GM19463 (cell line): ENCODE measurements around the gene KCTD13.
"Not testable (repeated sequence)": the region's sequence is repeated elsewhere in the genome, so short reads cannot be mapped to it uniquely, and the experiment has no call there.

Experiments used
- ATAC-seq: cut with Tn5 transposase; IDR thresholded peaks from one replicate; pipeline ENCODE4 v1.9.1; 2021; ENCODE audit warnings: mild to moderate bottlenecking, moderate library complexity; ENCODE audit not compliant: unreplicated experiment

KCTD13 gene, protein sequence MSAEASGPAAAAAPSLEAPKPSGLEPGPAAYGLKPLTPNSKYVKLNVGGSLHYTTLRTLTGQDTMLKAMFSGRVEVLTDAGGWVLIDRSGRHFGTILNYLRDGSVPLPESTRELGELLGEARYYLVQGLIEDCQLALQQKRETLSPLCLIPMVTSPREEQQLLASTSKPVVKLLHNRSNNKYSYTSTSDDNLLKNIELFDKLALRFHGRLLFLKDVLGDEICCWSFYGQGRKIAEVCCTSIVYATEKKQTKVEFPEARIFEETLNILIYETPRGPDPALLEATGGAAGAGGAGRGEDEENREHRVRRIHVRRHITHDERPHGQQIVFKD

DNA sequence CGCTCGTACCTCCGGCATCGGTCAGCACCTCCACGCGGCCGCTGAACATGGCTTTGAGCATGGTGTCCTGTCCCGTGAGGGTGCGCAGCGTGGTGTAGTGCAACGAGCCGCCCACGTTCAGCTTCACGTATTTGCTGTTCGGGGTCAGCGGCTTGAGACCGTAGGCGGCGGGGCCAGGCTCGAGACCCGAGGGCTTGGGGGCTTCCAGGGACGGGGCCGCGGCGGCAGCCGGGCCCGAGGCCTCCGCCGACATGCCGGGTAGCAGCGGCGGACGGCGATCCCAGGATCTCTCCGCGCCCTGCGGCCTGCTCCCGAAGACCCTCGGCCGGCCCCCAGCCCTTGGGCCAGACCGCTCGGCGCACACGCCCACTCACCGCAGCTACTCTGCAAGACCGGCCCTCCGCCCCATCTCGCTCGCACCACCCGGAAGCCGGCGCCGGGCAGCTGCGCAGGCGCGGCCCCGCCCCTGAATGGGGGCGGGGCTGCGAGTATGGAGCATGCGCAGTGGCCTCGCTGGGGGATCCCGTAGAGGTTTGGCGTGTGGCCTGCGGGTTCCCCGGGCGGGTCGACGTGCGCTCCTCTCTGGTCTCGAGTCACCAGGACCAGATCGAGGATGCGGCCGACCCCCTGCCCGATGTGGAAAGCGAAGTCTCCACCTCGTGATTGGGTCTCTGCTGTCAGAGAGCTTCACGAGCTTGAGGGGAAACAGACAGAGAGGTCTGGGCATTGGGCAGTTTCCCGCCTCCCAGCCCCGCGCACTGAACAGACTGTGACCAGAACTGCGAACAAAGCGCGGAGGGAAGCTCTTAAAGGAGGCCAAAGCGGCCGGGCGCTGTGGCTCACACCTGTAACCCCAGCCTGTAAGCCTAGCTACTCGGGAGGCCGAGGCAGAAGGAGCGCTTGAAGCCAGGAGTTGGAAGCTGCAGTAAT is at the start of gene KCTD13:
Gene KCTD13 (minus strand): TSS at position 446 of the 930 bp plus-strand sequence. CDS start 193 bp downstream, at position 253.
- ATAC-seq: peak; percentile 85

DNA sequence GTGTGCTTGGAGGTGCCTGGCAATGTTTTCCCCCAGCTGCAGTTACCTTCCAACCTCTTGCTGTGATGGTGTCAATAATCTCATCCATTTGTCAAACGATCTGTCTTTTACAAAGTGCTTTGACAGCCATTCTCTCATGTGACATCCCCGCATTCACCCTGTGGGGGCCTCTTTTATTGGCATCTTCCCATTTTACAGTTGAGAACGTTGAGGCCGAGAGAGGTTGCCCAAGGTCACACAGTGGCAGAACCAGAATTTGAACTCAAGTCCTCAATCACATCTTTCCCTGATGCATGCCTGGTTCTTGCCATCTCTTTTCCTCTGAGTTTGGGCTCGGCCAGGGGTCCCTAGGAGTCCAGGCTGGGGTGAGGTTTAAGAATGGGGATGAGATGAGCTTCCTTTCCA is 49.1 kb upstream of the KCTD13 start:
- no peak for ATAC-seq

DNA sequence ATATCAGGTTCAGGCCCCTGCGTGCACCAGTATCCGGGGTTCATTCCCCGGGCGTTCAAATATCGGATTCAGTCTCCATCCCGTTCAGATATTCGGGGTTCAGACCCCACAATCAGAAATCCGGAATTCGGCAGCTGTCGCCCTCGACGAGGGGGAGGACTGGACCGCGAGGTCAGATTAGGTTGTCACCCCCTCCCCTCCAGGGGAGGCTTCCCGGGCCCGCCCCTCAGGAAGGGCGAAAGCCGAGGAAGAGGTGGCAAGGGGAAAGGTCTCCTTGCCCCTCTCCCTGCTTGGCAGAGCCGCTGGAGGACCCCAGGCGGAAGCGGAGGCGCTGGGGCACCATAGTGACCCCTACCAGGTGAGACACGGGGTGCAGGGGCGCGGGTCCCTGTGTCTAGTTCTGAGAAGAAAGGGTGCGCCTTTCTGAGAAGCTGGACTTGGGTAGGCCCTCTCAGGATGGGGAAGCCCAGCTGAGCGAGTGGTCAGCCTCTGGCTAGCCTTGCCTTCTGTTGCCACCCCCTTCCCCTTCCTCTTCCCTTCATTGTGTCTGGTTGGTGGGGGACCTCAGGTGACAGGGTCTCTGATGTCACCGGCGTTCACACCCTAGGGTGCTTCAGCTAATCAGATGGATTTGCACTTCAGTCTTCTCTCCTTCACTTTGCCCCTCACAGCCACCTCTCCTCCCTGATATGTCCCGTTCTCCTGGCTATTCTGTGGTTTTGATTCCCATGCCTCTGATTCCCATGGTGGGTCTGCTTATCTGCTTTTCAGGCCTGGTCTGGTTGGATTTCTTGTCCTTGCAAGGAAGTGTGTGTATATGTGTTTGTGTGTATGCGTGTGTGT is 48.5 kb upstream of the KCTD13 start:
- no peak for ATAC-seq

DNA sequence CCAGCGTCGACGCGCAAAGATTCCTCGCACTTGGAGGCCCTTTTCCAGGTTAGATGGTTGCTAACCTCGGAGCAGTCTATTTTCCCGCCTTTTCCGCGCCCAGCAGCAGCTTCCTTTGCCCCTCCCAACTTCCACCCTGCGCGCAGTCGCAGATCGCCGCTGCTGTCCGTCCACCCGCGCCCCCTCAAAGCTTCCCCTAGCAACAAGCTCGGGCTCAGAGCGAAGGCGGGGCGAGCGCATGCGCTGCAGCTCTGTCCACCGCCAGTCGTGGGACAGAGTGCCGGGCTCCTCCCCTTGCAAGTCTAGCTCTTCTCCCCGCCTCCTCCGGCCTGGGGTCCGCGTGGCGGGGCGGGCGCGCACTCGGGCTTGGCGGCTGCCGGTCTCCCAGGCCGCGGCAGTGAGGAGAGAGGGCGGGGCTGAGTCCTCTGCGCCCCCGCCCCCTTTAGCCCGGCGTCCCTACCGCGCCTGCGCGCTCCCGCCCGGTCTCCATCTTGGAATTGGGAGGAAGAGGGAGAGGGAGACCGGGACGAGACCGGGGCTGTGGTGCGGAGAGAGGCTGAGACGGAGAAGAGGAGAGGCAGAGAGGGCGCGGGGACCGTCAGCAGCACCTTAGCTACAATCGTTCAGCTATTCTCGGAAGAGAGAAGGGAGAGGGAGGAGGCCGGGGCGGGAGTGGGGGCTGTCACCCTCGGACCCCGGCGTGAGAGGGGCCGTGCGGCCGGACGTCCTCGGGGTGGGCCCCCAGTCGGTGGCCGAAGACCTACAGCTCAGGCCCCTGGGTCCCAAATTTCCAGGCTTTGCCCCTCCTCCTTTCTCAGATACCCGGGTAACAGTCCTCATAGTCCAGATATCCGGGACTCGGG is 47.6 kb upstream of the KCTD13 start, which contains the start of gene TAOK2:
Gene TAOK2 (plus strand): TSS at position 485 of the 863 bp plus-strand sequence. CDS start 3,905 bp downstream, outside the sequence.
- ATAC-seq: peak; percentile 87

DNA sequence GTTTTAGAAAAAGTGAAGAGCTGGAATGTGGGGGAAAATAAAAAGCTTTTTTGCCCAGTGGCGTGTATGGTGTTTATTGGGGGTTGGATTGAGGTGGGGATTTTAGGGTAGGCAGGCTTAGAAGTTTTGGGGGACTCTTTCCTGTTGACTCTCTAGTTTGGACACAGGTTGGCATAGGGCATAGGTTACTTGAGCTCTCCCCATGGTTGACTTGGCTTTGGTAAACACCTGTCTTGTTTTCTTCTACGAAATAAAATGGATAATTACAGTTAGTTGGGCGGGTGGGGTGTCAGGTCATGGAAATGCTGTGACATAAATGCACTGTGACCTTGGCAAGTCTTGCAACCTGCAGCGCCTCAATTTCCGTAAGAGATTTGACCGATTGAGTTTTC is 47.0 kb upstream of the KCTD13 start:
- no peak for ATAC-seq

DNA sequence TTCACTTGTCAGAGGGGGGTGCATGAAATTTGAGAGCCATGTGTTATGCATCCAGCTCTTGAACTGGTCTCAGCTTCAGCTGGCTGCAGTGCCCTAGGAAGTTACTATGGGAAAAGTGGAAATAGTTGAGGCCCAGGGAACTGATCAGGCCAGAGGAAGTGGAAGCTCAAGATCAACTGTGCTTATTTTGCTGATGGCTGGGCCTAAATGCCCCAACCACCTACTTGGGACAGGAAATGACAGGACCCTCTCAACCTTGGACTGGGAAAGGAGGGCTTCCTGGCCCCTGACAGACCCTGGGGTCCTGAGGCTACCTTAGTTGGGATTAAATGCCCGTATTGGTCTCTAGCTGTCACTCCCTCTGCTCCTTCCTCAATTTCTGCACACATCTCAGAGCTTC is 46.5 kb upstream of the KCTD13 start:
- no peak for ATAC-seq

DNA sequence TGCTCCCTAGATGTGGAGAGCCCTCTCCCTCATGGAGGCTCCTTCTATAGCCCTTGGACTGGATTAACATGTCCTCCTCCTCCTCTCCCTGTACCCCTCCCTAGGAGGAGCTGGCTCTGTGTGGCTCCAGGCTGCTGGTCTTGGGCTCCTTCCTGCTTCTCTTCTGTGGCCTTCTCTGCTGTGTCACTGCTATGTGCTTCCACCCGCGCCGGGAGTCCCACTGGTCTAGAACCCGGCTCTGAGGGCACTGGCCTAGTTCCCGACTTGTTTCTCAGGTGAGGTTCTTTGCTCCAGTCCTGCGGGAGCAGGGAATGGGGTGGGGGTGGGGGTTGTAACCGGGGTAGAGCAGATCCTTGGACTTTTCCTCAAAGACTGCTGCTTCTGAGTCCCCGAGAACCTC is 45.3 kb upstream of the KCTD13 start:
- ATAC-seq: no peak

DNA sequence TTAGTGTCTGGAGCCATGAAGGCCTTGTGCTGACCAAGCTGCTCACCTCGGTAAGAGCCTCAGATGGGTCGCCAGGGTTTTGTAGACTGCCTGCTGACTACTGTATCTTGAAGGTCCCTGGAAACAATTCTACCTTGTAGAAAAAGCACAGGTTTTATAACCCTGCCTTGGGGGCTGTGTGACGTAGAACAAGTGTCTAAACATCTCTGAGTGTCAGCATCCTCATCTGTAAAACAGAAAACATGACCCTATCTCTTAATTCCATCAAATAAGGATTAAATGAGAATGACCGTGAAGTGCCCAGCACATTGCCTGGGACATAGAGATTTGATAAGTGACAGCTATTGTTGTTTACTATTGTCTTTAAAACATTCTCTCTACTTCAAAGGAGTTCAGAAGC is 42.2 kb upstream of the KCTD13 start:
- no peak for ATAC-seq

DNA sequence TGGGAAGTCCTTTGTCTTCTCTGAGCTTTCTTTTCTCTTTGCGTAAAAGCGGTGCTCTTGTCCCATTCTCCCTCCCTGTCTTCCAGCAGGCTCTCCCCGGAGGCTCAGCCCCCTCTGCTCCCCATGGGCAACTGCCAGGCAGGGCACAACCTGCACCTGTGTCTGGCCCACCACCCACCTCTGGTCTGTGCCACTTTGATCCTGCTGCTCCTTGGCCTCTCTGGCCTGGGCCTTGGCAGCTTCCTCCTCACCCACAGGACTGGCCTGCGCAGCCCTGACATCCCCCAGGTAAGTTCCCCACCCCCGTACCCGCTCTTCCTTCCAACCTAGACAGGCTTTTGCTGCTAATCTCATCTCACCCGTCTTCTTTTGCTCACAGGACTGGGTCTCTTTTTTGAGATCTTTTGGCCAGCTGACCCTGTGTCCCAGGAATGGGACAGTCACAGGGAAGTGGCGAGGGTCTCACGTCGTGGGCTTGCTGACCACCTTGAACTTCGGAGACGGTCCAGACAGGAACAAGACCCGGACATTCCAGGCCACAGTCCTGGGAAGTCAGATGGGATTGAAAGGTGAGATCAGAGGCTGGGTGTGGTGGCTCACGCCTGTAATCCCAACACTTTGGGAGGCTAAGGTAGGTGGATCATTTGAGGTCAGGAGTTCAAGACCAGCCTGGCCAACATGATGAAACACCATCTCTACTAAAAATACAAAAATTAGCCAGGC is 37.2 kb upstream of the KCTD13 start:
- ATAC-seq: no peak

DNA sequence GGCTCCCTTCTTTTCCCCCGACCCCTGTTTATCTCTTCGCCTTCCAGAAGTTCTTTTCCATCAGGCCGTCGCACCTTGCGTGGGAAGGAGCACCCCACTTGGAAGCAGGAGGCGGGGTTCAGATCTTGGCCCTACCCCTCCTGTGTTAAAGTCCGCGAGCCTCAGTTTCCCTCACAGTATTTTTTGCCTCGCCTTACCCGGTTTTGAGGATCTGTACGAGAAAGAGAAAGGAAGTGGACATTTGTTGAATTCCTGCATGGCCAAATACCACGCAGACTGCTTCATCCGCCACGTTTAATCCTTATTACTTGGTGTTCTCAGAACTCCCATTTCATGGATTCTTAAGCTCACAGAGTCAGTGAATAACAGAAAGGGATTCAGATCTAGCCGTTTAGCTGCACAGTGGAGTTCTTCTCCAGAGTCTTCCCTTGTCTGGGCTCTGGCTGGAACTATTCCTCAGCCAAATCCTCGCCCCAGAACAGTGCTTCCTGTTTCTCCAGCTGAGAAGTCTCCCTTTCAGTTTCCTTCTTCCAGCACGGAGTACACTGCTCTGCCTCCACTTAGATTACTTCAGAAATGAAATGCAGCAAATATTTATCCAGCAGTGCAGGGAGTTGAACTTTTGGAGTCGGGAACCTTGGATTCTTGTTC is 36.4 kb upstream of the KCTD13 start:
- no peak for ATAC-seq

DNA sequence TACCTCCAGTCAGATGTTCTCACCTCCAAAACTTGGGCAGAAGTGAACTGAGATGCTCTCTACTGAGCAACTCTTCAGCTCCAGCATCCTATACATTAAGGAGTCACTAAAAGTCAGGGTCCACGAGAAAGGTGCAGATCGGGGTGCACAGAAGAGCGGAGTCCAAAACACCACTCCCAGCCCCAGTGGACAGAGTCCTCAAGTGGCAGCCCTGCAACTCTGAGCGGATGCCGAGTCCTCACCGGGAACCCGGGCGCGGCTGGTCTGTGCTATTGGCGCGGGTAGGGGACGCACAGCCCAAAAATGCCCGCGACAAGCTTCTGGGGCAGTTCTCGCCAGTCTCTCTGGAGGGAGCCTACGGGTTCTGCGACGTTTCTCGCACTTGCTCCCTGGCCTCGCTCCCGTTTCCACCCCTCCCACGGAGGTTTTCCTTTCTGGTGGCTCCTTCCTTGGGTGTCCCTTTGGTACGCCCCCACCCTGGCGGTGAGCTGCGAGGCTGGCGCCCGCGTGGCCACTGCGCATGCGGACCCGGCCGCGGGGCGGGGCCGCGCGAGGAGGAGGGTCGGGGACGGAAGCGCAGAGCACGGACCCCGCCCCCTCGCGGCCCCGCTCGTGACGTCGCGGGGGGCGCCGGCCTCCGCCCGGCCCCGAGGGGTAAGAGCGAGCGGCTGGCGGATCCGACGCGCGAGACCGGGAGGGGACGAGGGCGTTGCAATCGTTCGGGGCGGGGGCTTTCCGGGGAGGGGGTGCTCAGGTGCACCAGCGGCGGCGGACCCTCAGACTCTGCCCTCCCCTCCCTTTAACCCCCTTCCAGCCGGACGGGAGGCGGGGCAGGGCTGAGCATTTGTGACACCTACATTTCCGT is 35.7 kb upstream of the KCTD13 start, which contains the start of gene TMEM219:
Gene TMEM219 (plus strand): TSS at position 601 of the 865 bp plus-strand sequence. CDS start 1,065 bp downstream, outside the sequence.
- ATAC-seq: peak; percentile 90

DNA sequence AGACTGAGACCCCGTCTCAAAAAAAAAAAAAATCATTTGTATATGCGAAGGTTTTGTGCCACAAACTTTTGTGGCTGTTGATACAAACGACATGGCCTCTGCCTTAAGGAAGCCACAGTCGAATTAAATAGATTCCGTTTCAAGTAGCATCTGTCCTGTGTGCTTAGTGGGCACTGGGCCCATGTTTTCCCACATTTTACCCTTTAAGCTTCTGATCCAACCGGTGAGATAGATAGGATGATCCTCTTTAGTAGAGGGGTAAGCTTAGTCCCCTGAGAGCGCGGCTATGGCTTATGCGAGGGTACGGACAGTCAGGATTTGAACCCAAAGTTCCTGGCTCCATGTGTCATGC is 35.1 kb upstream of the KCTD13 start:
- ATAC-seq: no peak

DNA sequence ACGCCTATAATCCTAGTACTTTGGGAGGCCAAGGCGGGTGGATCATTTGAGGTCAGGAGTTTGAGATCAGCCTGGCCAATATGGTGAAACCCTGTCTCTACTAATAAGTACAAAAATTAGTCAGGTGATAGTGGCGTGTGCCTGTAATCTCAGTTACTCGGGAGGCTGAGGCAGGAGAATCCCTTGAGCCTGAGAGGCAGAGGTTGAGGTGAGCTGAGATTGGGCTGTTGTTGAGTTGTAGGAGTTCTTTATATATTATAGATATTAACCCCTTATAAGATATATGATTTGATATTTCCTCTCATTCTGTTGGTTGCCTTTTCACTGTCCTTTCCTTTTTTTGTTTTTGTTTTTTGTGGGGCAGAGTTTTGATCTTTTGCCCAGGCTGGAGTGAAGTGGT is 33.8 kb upstream of the KCTD13 start:
- not testable (repeated sequence) for ATAC-seq

DNA sequence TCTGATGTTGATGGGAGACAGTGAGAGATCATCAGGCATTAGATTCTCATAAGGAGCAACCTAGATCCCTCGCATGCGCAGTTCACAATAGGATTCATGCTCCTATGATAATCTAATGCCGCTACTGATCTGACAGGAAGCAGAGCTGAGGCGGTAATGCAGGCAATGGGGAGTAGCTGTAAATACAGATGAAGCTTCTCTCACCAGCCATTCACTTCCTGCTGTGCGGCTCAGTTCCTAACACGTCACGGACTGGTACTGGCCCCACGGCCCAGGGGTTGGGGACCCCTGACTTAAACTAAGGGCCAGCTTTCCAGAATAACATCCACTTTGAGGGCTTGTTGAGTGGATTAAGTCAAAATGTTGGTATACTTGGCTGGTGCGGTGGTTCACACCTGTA is 33.3 kb upstream of the KCTD13 start:
- no peak for ATAC-seq

DNA sequence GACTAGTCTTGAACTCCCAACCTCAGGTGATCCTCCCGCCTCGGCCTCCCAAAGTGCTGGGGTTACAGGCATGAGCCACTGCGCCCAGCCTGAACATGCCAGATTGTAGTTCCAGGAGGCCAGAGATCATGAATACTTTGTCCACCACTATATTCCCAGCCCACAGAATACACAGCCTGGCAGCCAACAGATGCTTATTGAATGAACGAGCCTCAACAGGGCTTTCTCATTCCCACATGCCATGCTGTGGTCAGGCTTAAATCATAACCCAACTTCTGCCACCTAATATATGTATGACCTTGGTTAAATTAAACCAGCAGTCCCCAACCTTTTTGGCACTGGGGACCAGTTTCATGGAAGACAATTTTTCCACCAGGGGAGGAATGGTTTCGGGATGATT is 32.7 kb upstream of the KCTD13 start:
- ATAC-seq: no peak

DNA sequence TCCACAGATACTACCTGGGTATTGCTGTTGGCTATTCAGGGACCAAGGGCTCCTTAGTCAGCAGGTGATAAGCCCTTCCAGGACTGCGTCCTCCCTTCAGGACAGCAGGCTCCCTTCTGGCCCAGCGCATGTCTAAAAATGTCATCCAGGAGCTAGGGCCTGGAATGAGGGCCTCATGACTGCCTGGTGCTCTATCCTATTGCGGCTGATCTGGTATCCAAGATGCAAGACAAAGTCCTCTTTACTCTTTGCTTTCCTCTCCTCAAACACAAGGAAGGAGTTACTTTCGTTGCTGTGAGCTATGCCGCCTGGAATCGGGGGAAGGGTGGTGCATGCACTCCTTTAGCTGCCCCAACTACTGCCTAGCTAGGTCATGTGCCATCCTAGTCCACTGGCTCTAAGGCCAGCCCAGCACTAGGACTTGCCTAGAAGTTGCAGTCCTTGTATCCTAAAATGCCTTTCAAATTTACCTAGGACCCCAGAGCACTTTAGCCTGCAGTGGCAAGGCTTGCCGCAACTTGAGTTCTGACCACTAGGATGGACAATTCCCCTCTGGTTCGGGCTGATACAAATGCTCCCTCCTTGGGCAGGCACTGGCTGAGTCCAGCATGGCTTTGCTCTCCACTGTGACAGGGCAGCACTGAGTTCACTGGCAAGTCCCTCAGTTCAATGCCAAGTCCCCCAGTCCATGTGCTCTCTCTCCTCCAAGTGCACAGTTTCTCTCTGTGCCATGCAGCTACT is 25.8 kb upstream of the KCTD13 start:
- no peak for ATAC-seq

DNA sequence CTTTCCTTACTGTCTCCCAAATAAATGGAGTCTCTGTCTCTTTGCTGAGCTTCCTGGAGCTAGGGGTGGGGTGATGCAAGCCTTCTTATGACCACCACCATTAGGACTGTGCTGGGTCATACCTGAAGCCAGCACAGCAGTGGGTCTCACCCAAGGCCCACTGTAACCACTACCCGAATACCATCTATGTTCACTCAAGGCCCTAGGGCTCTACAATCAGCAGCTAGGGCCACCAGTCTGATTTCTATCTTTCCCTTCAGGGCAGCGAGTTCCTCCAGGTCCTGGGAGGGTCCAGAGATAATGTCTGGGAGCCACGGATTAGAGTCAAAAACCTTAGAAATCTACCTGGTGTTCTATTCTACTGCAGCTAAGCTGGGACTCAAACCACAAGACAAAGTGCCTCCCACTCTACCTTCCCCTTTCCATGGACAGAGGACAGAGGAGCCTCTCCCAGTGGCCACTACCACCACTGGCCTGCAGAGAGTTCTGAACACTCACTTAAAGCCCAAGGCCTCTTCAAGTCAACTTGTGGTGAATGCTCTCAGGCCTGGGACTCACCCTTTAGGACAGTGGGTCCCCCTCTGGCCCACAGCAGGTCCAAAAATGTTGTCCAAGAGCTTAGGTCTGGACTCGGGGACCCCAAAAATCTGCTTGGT is 24.9 kb upstream of the KCTD13 start:
- no peak for ATAC-seq
